CD14-positive monocyte (primary cell): Measurements from ENCODE around the gene GNB4. TPM values are rescaled to one million over a fixed set of nuclear protein-coding genes. Genes with fewer than 3 reads are reported as not detected.

Source experiments
- DNase-seq, 3 donors: peaks; one replicate each; pipeline ENCODE4 v3.0.0-alpha.2; 2011 to 2022
- H2AFZ ChIP-seq: 2 replicates; pipeline ENCODE4 v1.6.0; 2012; ENCODE audit warnings: mild to moderate bottlenecking, low read depth, low read length, inconsistent platforms; ENCODE audit not compliant: insufficient read depth, poor library complexity, severe bottlenecking
- H3K27ac ChIP-seq, 2 donors: 1 replicate in 1 of 2; 2 replicates in 1 of 2; pipeline ENCODE4 v1.5.1; 2012 to 2013; ENCODE audit warnings: low read length in 2 of 2, control low read depth in 1 of 2, inconsistent platforms in 1 of 2, low read depth in 1 of 2, mild to moderate bottlenecking in 1 of 2
- H3K27me3 ChIP-seq, 2 donors: one replicate each; pipeline versions ENCODE4 v1.6.0 to v1.6.1; 2011 to 2013; ENCODE audit warnings: low read length in 2 of 2; ENCODE audit not compliant: control insufficient read depth in 2 of 2, insufficient read depth in 2 of 2
- H3K36me3 ChIP-seq, 2 donors: replicated peaks in 1 of 2; 1 replicate in 1 of 2; 2 replicates in 1 of 2; pipeline versions ENCODE4 v1.5.1 to v1.6.1; 2012 to 2013; ENCODE audit warnings: low read length in 2 of 2, control low read depth in 1 of 2, inconsistent platforms in 1 of 2, mild to moderate bottlenecking in 1 of 2; ENCODE audit not compliant: insufficient read depth in 2 of 2, control insufficient read depth in 1 of 2
- H3K4me1 ChIP-seq, 2 donors: 1 replicate in 1 of 2; 2 replicates in 1 of 2; pipeline versions ENCODE4 v1.5.1 to v1.6.1; 2012 to 2013; ENCODE audit warnings: low read length in 2 of 2, control low read depth in 1 of 2, inconsistent platforms in 1 of 2, mild to moderate bottlenecking in 1 of 2, moderate library complexity in 1 of 2; ENCODE audit not compliant: insufficient read depth in 2 of 2, control insufficient read depth in 1 of 2
- H3K4me2 ChIP-seq: replicated peaks from 2 replicates; pipeline ENCODE3; 2012; ENCODE audit warnings: low read length, moderate library complexity, mild to moderate bottlenecking; ENCODE audit not compliant: poor library complexity, severe bottlenecking; ENCODE audit errors: extremely low read depth
- H3K4me3 ChIP-seq, 3 experiments: fragments of 200-600 bp in 1 of 3; sonication (generic) in 1 of 3; replicated peaks in 1 of 3; 1 replicate in 2 of 3; 2 replicates in 1 of 3; pipeline ENCODE4 v1.5.1; 2011 to 2013; ENCODE audit warnings: low read length in 3 of 3, mild to moderate bottlenecking in 3 of 3, control low read depth in 2 of 3, low read depth in 2 of 3, inconsistent platforms in 1 of 3, moderate library complexity in 1 of 3
- H3K79me2 ChIP-seq: 2 replicates; pipeline ENCODE4 v1.6.0; 2012; ENCODE audit warnings: mild to moderate bottlenecking, control low read depth, inconsistent platforms, low read length, moderate library complexity; ENCODE audit not compliant: insufficient read depth
- H3K9ac ChIP-seq: 2 replicates; pipeline ENCODE4 v1.6.0; 2017; ENCODE audit warnings: low read length, mild to moderate bottlenecking; ENCODE audit not compliant: insufficient read depth, poor library complexity, severe bottlenecking
- H3K9me3 ChIP-seq, 2 donors: replicated peaks in 1 of 2; 1 replicate in 1 of 2; 2 replicates in 1 of 2; pipeline versions ENCODE4 v1.5.1 to v1.6.1; 2012 to 2013; ENCODE audit warnings: low read length in 2 of 2, control low read depth in 1 of 2; ENCODE audit not compliant: control insufficient read depth in 1 of 2, insufficient read depth in 1 of 2
- H4K20me1 ChIP-seq: 2 replicates; pipeline ENCODE4 v1.6.0; 2012; ENCODE audit warnings: mild to moderate bottlenecking, low read length, control low read depth, moderate library complexity; ENCODE audit not compliant: insufficient read depth
- H3K27ac Mint-ChIP-seq, 7 donors: one replicate each; pipeline ENCODE4 v1.8.0; 2020; ENCODE audit warnings: mild to moderate bottlenecking in 7 of 7, mixed read lengths in 7 of 7, moderate library complexity in 6 of 7, inconsistent platforms in 2 of 7
- H3K27me3 Mint-ChIP-seq, 3 donors: one replicate each; pipeline ENCODE4 v1.8.0; 2021 to 2022; ENCODE audit warnings: low read depth in 3 of 3, mild to moderate bottlenecking in 3 of 3, mixed read lengths in 3 of 3, moderate library complexity in 3 of 3, inconsistent platforms in 1 of 3
- H3K36me3 Mint-ChIP-seq, 2 donors: one replicate each; pipeline ENCODE4 v1.8.0; 2020; ENCODE audit warnings: mixed read lengths in 2 of 2, inconsistent platforms in 1 of 2, mild to moderate bottlenecking in 1 of 2
- H3K4me1 Mint-ChIP-seq: one replicate; pipeline ENCODE4 v1.8.0; 2020; ENCODE audit warnings: mild to moderate bottlenecking, mixed read lengths
- H3K4me3 Mint-ChIP-seq, 2 donors: one replicate each; pipeline ENCODE4 v1.8.0; 2020; ENCODE audit warnings: mild to moderate bottlenecking in 2 of 2, mixed read lengths in 2 of 2, moderate library complexity in 1 of 2
- H3K9me3 Mint-ChIP-seq, 7 donors: one replicate each; pipeline ENCODE4 v1.8.0; 2020 to 2022; ENCODE audit warnings: mixed read lengths in 7 of 7, mild to moderate bottlenecking in 6 of 7, moderate library complexity in 6 of 7, inconsistent platforms in 2 of 7
- WGBS: methylation state at CpG from one replicate; pipeline ENCODE4 v1.1.5; 2013; ENCODE audit warnings: missing lambda C conversion rate; ENCODE audit not compliant: insufficient coverage; 5-methylcytosine and 5-hydroxymethylcytosine counted together
- intact Hi-C, 2 donors: fragments of 100-400 bp; cut with micrococcal nuclease; formaldehyde crosslinking; loops; one replicate each; pipeline versions ENCODE4 v1.15.0 to v1.15.1; 2023
- polyA plus RNA-seq, 3 donors: library from polyadenylated mRNA; depleted of rRNA in 1 of 3; unstranded in 2 of 3; stranded (reverse) in 1 of 3; fragments of 300-500 nt in 2 of 3; fragments of >200 nt in 1 of 3; fragmentation: Illumina TruSeq in 2 of 3; gene quantifications; 1 replicate in 2 of 3; 2 replicates in 1 of 3; pipeline ENCODE4 v1.2.3, GENCODE V29; 2012 to 2021
- small RNA-seq: library from RNA; depleted of rRNA; stranded (forward); fragments of <200 nt; gene quantifications from one replicate; pipeline ENCODE3, GENCODE V24; 2012; ENCODE audit warnings: low read depth; ENCODE audit not compliant: insufficient read length
- TF ChIP-seq, protein P1 (sequence below): fragments of 200-600 bp; IDR thresholded peaks from one replicate; pipeline ENCODE4 v1.8.0; 2022; ENCODE audit warnings: antibody characterized with exemption, mild to moderate bottlenecking

GNB4 gene
- polyA plus RNA-seq, 3 donors = 15.4 to 65.1 (median 63.5) TPM

DNA sequence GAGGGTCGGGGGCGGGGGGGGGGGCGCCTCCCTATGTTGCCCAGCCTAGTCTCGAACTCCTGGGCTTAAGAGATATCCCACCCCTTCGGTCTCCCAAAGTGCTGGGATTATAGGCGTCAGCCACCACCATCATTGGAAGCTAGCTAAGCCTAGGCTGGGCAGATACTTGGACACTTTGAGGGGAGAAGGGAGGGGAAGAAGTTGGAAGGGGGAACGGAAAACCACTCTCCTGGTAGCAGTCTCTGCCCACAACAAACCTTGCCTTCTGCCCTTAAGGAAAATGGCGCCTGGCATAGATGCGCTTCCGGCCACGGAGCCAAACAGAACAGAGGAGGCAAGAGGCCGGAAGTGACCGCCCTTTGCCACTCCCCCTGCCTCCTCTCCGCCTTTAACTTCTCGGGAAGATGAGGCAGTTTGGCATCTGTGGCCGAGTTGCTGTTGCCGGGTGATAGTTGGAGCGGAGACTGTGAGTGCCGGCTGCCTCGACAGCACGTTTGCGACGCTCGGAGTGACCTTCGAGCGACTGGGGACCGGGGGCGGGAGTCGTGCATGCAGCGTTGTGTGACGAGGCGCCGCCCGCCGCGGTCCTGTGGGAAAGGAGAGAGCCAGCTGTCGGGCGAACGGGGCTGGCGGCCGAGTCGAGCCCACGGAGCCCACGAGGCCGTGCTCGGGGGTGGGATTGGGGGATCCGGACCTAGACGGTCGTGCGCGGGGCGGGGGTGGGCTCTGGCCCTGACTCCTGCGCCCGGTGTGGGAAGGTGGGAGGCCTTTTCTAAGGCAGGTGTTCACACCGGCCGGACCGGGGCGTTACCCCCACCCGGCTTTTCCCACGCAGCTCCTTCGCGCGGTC is 103.7 kb downstream of the GNB4 start, which contains the start of gene MFN1:
Gene MFN1 (plus strand): TSS at position 365 of the 850 bp plus-strand sequence. CDS start 1,143 bp downstream, outside the sequence.
- Mint-ChIP-seq H3K4me1 (peaks cover 11% of the 10 kb centered on the region), H3K4me3 (peak within 1 kb of the TSS; percentile 97 to 98), H3K36me3 (peaks cover 23 to 31% of the 10 kb centered on the region in 2 donors), H3K9me3 (no peaks in the 10 kb centered on the region), H3K27ac (peak within 1 kb of the TSS; percentile 94 to 99 (median 96)), H3K27me3 (peaks cover 2 to 4% (median 4%) of the 10 kb centered on the region in 3 donors)
- TF ChIP-seq, protein P1, sequence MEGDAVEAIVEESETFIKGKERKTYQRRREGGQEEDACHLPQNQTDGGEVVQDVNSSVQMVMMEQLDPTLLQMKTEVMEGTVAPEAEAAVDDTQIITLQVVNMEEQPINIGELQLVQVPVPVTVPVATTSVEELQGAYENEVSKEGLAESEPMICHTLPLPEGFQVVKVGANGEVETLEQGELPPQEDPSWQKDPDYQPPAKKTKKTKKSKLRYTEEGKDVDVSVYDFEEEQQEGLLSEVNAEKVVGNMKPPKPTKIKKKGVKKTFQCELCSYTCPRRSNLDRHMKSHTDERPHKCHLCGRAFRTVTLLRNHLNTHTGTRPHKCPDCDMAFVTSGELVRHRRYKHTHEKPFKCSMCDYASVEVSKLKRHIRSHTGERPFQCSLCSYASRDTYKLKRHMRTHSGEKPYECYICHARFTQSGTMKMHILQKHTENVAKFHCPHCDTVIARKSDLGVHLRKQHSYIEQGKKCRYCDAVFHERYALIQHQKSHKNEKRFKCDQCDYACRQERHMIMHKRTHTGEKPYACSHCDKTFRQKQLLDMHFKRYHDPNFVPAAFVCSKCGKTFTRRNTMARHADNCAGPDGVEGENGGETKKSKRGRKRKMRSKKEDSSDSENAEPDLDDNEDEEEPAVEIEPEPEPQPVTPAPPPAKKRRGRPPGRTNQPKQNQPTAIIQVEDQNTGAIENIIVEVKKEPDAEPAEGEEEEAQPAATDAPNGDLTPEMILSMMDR = no peak
- H3K9me3 ChIP-seq = no peaks in the 10 kb centered on the region
- peak within 1 kb of the TSS; percentile 80 for H3K9ac ChIP-seq
- DNase-seq = peak; percentile 86 to 93 (median 90)
- H3K4me1 ChIP-seq = peaks cover 15 to 22% of the 10 kb centered on the region in 2 donors
- H3K79me2 ChIP-seq = peaks cover 27% of the 10 kb centered on the region
- no peaks in the 10 kb centered on the region for H3K27me3 ChIP-seq
- under 1% methylated on average over 53 of the region's 63 CpGs for WGBS
- H3K27ac ChIP-seq = peak within 1 kb of the TSS; percentile 45 to 85
- H2AFZ ChIP-seq = peak within 1 kb of the TSS; percentile 98
- H3K4me3 ChIP-seq = peak within 1 kb of the TSS; percentile 59 to 95 (median 69)
- peak within 1 kb of the TSS; percentile 78 for H3K4me2 ChIP-seq
- intact Hi-C loops = loop anchor here (5.0 to 10.0 kb wide), 6 partner anchors 97 to 260 kb away; partner anchors contain the start of genes PIK3CA (in 2 of the 2), ACTL6A (in 1 of the 2), MRPL47 (in 1 of the 2) and NDUFB5 (in 1 of the 2)
- peaks cover 17 to 27% of the 10 kb centered on the region in 2 donors for H3K36me3 ChIP-seq
- H4K20me1 ChIP-seq = no peaks in the 10 kb centered on the region

Small RNAs within 50 kb of the gene (small RNA-seq; reads per million reads assigned to genes)
- not detected for gene AC007620.1

Other genes with a start within 250 kb of the GNB4 start
- gene KCNMB3, start 200.4 kb downstream of the GNB4 start, polyA plus RNA-seq = 1 to 10 TPM in 1 of 3 donors, under 1 TPM in 1, not detected in 1; 0.14 to 2.2 TPM
- 10 to 100 TPM in 2 of 3 donors, 1 to 10 TPM in 1; 9.4 to 17.9 (median 17.7) TPM for gene ZNF639, start 128.4 kb downstream of the GNB4 start, polyA plus RNA-seq
- 10 to 100 TPM in 2 of 3 donors, 1 to 10 TPM in 1; 5.6 to 15.2 (median 12.2) TPM for gene MFN1, start 103.8 kb downstream of the GNB4 start, polyA plus RNA-seq
- 10 to 100 TPM; 28.2 to 37.2 (median 35.9) TPM for gene ACTL6A, start 111.5 kb upstream of the GNB4 start, polyA plus RNA-seq
- gene MRPL47, start 153.2 kb upstream of the GNB4 start, polyA plus RNA-seq = 10 to 100 TPM; 10.3 to 46.4 (median 44.3) TPM
- 100 to 1,000 TPM in 2 of 3 donors, 10 to 100 TPM in 1; 30.8 to 144 (median 132) TPM for gene NDUFB5, start 153.3 kb upstream of the GNB4 start, polyA plus RNA-seq
- gene USP13, start 201.6 kb upstream of the GNB4 start, polyA plus RNA-seq = 1 to 10 TPM in 2 of 3 donors, under 1 TPM in 1; 0.31 to 1.6 (median 1.2) TPM